Neural progenitor cell (in vitro differentiated cells): ENCODE results near the gene SH3BP5. TPM values are rescaled to one million over a fixed set of nuclear protein-coding genes. Genes with fewer than 3 reads are reported as not detected.

Source experiments
- DNase-seq: peaks from one replicate; pipeline ENCODE4 v3.0.0-alpha.2; 2016; ENCODE audit warnings: low spot score
- H2AFZ ChIP-seq: fragments of 200-600 bp; sonication (generic); replicated peaks from 2 replicates; pipeline ENCODE4 v1.6.1; 2016; ENCODE audit warnings: antibody characterized with exemption
- H3F3A ChIP-seq: fragments of 200-600 bp; sonication (generic); 2 replicates; pipeline ENCODE4 v1.6.1; 2016; ENCODE audit warnings: antibody characterized with exemption, low read depth
- H3K27ac ChIP-seq: fragments of 200-600 bp; sonication (generic); 2 replicates; pipeline ENCODE4 v1.5.1; 2016; ENCODE audit warnings: mild to moderate bottlenecking
- H3K27me3 ChIP-seq: fragments of 200-600 bp; sonication (generic); 2 replicates; pipeline ENCODE4 v1.6.1; 2016; ENCODE audit warnings: mild to moderate bottlenecking, moderate library complexity
- H3K36me3 ChIP-seq: fragments of 200-600 bp; sonication (generic); 2 replicates; pipeline ENCODE4 v1.5.1; 2016
- H3K4me1 ChIP-seq: fragments of 200-600 bp; sonication (generic); 2 replicates; pipeline ENCODE4 v1.6.1; 2016; ENCODE audit warnings: mixed run types
- H3K4me2 ChIP-seq: fragments of 200-600 bp; sonication (generic); 2 replicates; pipeline ENCODE4 v1.6.1; 2016
- H3K4me3 ChIP-seq: fragments of 200-600 bp; sonication (generic); 2 replicates; pipeline ENCODE4 v1.5.1; 2016
- H3K79me2 ChIP-seq: fragments of 200-600 bp; sonication (generic); 2 replicates; pipeline ENCODE4 v1.6.1; 2016; ENCODE audit warnings: low read depth
- H3K9ac ChIP-seq: fragments of 200-600 bp; sonication (generic); 2 replicates; pipeline ENCODE4 v1.6.1; 2016
- H3K9me3 ChIP-seq: fragments of 200-600 bp; sonication (generic); 2 replicates; pipeline ENCODE4 v1.5.1; 2016; ENCODE audit warnings: low read depth
- H4K20me1 ChIP-seq: fragments of 200-600 bp; sonication (generic); 2 replicates; pipeline ENCODE4 v1.6.1; 2016; ENCODE audit warnings: low read depth
- H3K27ac Mint-ChIP-seq: 3 replicates; pipeline ENCODE4 v1.8.0; 2021; ENCODE audit warnings: mixed read lengths
- H3K27me3 Mint-ChIP-seq: 2 replicates; pipeline ENCODE4 v1.8.0; 2022; ENCODE audit warnings: low read depth, mild to moderate bottlenecking, inconsistent platforms, moderate library complexity, mixed read lengths; ENCODE audit not compliant: insufficient read depth
- H3K36me3 Mint-ChIP-seq: 3 replicates; pipeline ENCODE4 v1.8.0; 2021; ENCODE audit warnings: mixed read lengths
- H3K4me1 Mint-ChIP-seq: 3 replicates; pipeline ENCODE4 v1.8.0; 2021; ENCODE audit warnings: mixed read lengths
- H3K4me3 Mint-ChIP-seq: 3 replicates; pipeline ENCODE4 v1.8.0; 2021; ENCODE audit warnings: mild to moderate bottlenecking, moderate library complexity, mixed read lengths
- H3K9me3 Mint-ChIP-seq: 3 replicates; pipeline ENCODE4 v1.8.0; 2020; ENCODE audit warnings: mixed read lengths
- EZH2 ChIP-seq: fragments of 200-600 bp; sonication (generic); IDR thresholded peaks from 2 replicates; pipeline ENCODE4 v1.6.1; 2017; ENCODE audit warnings: antibody characterized with exemption, mild to moderate bottlenecking, moderate library complexity
- EZH2phosphoT487 ChIP-seq: fragments of 200-600 bp; sonication (generic); IDR thresholded peaks from 2 replicates; pipeline ENCODE4 v1.6.1; 2017; ENCODE audit warnings: antibody characterized with exemption
- total RNA-seq: library from RNA; depleted of rRNA; stranded (reverse); fragments of >200 nt; gene quantifications from 2 replicates; pipeline ENCODE4 v1.2.3, GENCODE V29; 2015; ENCODE audit warnings: low replicate concordance
- TF ChIP-seq, protein P1 (sequence below): fragments of 200-600 bp; sonication (generic); IDR thresholded peaks from 2 replicates; pipeline ENCODE4 v1.5.1; 2017; ENCODE audit warnings: antibody characterized with exemption, mild to moderate bottlenecking

Gene SH3BP5
- total RNA-seq, 1 donor from 2014 or later, result 11.2 TPM

DNA sequence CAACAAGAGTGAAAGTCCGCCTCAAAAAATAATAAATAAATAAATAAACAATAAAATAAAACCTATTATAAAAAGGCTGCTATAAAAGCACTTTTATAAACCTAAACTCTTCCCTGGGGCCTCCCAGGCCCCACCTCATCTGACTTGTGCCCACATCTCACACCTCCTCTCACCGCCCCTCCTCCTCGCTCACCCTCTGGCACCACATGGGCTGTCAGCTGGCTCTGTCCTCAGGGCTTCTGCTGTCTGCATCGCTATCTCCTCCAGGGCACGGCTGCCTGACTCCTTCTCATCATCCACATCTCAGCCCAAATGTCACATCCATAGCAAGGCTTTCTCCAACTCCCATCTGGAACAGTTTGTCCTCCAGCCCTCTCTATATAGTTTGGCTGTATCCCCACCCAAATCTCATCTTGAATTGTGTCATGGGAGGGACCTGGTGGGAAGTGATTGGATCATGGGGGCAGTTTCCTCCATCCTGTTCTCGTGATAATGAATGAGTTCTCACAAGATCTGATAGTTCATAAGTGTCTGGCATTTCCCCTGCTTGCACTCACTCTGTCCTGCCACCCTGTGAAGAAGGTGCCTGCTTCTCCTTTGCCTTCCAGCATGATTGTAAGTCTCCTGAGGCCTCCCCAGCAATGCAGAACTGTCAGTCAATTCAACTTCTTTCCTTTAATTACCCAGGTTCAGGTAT is 8.8 kb upstream of the SH3BP5 start:
- H3K4me3 Mint-ChIP-seq, result no peak overlapping the region
- Histone ChIP-seq H3K9me3 (no peaks in the 10 kb centered on the region), H4K20me1 (no peaks in the 10 kb centered on the region), H3K9ac (no peak overlapping the region), H3K27ac (no peak overlapping the region), H3K4me3 (no peak overlapping the region), H3K36me3 (no peaks in the 10 kb centered on the region), H3K4me2 (no peak overlapping the region), H3K4me1 (no peaks in the 10 kb centered on the region), H3F3A (no peaks in the 10 kb centered on the region), H2AFZ (no peak overlapping the region), H3K79me2 (no peaks in the 10 kb centered on the region), H3K27me3 (no peaks in the 10 kb centered on the region)
- no peaks in the 10 kb centered on the region for H3K9me3 Mint-ChIP-seq
- no peaks in the 10 kb centered on the region for H3K36me3 Mint-ChIP-seq
- TF ChIP-seq, protein P1, sequence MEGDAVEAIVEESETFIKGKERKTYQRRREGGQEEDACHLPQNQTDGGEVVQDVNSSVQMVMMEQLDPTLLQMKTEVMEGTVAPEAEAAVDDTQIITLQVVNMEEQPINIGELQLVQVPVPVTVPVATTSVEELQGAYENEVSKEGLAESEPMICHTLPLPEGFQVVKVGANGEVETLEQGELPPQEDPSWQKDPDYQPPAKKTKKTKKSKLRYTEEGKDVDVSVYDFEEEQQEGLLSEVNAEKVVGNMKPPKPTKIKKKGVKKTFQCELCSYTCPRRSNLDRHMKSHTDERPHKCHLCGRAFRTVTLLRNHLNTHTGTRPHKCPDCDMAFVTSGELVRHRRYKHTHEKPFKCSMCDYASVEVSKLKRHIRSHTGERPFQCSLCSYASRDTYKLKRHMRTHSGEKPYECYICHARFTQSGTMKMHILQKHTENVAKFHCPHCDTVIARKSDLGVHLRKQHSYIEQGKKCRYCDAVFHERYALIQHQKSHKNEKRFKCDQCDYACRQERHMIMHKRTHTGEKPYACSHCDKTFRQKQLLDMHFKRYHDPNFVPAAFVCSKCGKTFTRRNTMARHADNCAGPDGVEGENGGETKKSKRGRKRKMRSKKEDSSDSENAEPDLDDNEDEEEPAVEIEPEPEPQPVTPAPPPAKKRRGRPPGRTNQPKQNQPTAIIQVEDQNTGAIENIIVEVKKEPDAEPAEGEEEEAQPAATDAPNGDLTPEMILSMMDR, result no peak
- TF ChIP-seq EZH2phosphoT487 (no peak), EZH2 (no peak)
- DNase-seq, result no peak
- no peaks in the 10 kb centered on the region for H3K4me1 Mint-ChIP-seq
- H3K27me3 Mint-ChIP-seq, result peaks cover 4% of the 10 kb centered on the region
- no peak overlapping the region for H3K27ac Mint-ChIP-seq

DNA sequence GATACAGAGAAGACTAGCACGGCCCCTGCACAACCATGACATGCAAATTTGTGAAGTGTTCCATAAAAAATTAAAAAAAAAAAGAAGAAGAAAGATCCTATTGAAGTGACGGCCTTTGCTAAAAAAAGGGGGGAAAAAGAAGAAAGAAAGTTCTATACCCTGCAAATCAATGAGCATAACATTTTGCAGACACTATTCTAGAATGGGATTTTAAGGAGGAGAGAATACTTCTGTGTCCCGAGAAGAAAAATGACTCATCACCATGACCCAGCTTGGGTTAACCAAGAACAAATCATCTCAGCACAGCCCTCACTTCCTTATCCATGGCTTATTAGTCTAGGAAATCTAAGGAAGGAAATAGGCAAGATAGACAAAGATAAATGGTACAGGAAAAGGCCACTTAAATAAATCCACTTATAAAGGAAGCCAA is 7.4 kb upstream of the SH3BP5 start:
- Mint-ChIP-seq H3K4me3 (no peak overlapping the region), H3K4me1 (no peaks in the 10 kb centered on the region), H3K36me3 (no peaks in the 10 kb centered on the region), H3K27me3 (peaks cover 4% of the 10 kb centered on the region), H3K27ac (no peak overlapping the region), H3K9me3 (no peaks in the 10 kb centered on the region)
- no peak overlapping the region for H3K4me2 ChIP-seq
- no peaks in the 10 kb centered on the region for H3F3A ChIP-seq
- no peaks in the 10 kb centered on the region for H3K4me1 ChIP-seq
- no peaks in the 10 kb centered on the region for H3K9me3 ChIP-seq
- no peaks in the 10 kb centered on the region for H4K20me1 ChIP-seq
- H3K79me2 ChIP-seq, result no peaks in the 10 kb centered on the region
- no peak overlapping the region for H3K9ac ChIP-seq
- H3K27me3 ChIP-seq, result no peaks in the 10 kb centered on the region
- no peak overlapping the region for H3K27ac ChIP-seq
- no peaks in the 10 kb centered on the region for H3K36me3 ChIP-seq
- no peak overlapping the region for H3K4me3 ChIP-seq
- TF ChIP-seq EZH2 (no peak), EZH2phosphoT487 (no peak)
- TF ChIP-seq, protein P1, result no peak
- H2AFZ ChIP-seq, result no peak overlapping the region
- DNase-seq, result no peak

DNA sequence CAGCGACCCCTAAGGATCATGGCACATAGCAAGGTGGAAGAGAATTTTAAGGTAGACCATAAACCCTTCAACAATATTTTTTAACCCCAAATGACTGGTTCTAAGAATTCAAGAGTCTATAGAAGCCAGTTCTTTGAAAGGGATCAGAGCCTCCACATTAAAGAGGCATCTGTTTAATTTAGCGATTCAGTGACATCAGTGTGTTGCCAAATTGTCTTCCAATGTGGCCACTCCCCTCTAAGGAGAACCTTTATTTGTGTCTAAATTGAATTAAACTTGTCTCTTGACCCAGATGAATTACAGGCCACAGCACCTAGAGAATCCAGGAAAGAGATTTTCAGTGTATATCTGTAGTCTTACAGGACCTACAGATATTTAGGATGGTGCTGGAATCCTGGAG is 6.6 kb upstream of the SH3BP5 start:
- H3K36me3 ChIP-seq, result no peaks in the 10 kb centered on the region
- Mint-ChIP-seq H3K36me3 (no peaks in the 10 kb centered on the region), H3K9me3 (no peaks in the 10 kb centered on the region), H3K27me3 (peaks cover 4% of the 10 kb centered on the region), H3K4me3 (no peak overlapping the region), H3K4me1 (no peaks in the 10 kb centered on the region), H3K27ac (no peak overlapping the region)
- no peak overlapping the region for H3K27ac ChIP-seq
- H2AFZ ChIP-seq, result no peak overlapping the region
- no peak for DNase-seq
- no peaks in the 10 kb centered on the region for H3K79me2 ChIP-seq
- H3K9me3 ChIP-seq, result no peaks in the 10 kb centered on the region
- no peaks in the 10 kb centered on the region for H3F3A ChIP-seq
- no peak overlapping the region for H3K4me2 ChIP-seq
- H4K20me1 ChIP-seq, result no peaks in the 10 kb centered on the region
- peaks cover 6% of the 10 kb centered on the region for H3K27me3 ChIP-seq
- TF ChIP-seq, protein P1, result no peak
- TF ChIP-seq EZH2phosphoT487 (no peak), EZH2 (no peak)
- no peak overlapping the region for H3K9ac ChIP-seq
- H3K4me1 ChIP-seq, result no peaks in the 10 kb centered on the region
- no peak overlapping the region for H3K4me3 ChIP-seq
